NCI-H460 (cell line): ENCODE results near the gene MEX3A. TPM values are rescaled to one million over a fixed set of nuclear protein-coding genes. Genes with fewer than 3 reads are reported as not detected.
"Not testable (repeated sequence)": the region's sequence is repeated elsewhere in the genome, so short reads cannot be mapped to it uniquely, and the experiment has no call there.

ENCODE experiments used
- DNase-seq: peaks from one replicate; pipeline ENCODE4 v3.0.0-alpha.2; 2016; ENCODE audit warnings: low read depth; ENCODE audit errors: extremely low read depth
- total RNA-seq: library from RNA; depleted of rRNA; stranded (reverse); fragments of >200 nt; shearing (Covaris generic); gene quantifications from 2 replicates; pipeline ENCODE4 v1.2.3, GENCODE V29; 2014

Gene MEX3A
- total RNA-seq, 1 experiment from 2014 or later: 2.8 TPM

DNA sequence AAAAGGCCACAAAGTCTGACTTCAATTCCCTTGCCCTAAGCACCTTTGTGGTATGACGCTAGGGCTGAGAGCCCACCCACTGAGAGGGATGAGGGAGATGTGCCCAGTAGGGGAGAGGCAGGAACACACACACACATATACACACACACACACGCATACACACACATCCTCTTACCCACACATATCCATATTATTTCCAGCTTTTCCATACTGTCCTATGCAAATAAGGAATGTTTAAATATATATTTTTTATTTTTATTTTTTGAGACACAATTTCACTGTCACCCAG is 18.3 kb downstream of the MEX3A start:
- DNase-seq: no peak

DNA sequence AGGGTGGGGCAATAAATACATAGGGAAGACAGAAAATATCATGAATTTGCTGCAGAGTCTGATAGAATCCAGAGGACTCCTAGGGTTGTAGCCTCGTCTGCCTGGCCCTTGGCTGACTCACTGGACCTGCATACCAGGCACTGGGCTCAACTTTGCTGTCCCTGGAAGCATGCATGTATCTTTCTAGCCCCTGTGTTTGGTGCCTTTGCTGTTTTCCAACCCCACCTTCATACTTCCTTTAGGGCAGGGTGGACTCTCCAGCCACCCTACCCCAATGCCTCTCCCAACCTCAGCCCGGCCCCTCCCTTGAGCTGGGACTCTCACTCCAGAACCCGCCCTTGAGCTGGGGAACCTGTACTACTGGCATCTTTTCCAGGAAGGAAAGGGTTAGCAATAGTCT is 20.1 kb downstream of the MEX3A start:
- no peak for DNase-seq

DNA sequence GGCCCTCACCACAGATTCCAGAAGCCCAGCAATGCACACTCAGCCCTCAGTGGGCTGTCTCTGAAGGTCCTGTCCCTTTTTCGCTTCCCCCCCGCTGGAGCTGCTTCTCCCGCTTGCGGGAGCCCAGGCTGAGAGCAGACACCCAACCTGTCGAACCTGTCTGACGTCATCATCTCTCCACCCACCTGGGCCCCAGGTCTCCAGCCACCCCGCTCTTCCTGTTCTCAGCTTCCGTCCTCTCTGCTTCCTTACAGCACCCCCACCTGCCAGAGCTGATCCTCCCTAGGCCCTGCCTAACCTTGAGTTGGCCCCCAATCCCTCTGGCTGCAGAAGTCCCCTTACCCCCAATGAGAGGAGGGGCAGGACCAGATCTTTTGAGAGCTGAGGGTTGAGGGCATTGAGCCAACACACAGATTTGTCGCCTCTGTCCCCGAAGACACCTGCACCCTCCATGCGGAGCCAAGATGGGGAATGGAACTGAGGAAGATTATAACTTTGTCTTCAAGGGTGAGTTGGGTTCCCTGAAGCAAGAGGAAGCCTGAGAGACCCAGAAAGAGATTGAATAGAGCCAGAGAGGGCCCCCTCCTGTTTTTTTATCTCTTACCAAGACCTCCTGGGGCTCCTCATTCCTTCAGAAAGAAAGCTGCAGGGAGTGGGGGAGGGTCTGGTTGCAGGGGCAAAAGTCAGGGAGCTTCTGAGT is 21.2 kb downstream of the MEX3A start, which contains the start of gene RAB25:
Gene RAB25, plus strand, starts transcription at position 224 of the 700 bp plus-strand sequence. Its CDS starts 241 bp downstream, at position 465.
- no peak for DNase-seq

DNA sequence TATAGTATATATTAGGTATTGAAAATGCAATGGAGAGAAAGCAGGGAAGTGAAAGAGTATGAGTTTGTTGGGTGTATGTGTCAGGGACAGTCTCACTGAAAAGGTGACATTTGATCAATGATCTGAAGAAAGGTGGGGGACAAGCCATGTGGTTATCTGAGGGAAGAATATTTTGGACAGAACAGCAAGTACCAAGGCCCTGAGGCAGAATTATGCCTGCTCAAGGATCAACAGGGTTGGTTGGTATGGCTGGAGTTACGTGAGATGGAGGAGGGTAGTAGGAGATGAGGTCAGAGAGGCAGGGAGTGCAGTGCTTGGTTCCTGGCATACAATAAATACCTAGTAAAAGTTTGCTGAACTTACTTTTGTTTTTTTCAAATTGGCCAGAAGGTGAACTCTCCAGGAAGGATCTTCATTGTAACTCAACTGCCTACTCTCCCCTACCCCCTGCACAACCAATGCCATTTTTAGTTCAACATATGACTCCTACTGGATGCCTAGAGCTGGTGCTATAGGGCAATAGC is 25.9 kb downstream of the MEX3A start:
- no peak for DNase-seq

DNA sequence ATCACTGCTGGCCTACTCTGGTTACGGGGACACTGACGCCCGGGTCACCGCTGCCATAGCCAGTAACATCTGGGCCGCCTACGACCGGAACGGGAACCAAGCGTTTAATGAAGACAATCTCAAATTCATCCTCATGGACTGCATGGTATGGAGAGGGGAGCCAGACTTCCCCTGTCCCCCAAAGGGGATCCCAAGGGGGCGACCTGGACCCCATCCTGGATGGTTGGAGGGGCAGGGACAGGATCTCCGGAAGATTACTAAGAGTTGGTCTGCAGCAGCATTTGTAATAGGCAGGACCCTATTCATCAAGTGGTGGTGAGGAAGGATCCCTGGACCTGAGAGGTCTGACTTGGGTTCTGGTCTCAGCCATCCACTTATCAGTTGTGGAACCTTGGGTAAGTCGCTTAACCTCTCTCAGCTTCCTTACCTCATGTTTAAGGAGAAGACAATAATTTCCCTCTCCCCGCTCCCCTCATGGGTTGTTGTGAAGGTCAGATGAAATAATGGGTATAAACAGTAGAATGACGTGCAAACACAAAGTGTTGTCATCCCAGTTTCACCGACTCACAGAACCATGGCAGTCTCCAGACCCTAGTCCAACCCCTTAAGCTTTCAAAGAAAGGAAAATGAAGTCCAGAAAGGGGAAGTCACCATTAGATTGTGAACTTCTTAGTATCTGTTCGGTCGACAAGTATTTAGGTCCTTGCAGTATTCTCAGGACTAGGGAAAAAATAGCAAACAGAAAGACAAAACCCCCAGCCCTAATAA is 26.8 kb downstream of the MEX3A start:
- no peak for DNase-seq

DNA sequence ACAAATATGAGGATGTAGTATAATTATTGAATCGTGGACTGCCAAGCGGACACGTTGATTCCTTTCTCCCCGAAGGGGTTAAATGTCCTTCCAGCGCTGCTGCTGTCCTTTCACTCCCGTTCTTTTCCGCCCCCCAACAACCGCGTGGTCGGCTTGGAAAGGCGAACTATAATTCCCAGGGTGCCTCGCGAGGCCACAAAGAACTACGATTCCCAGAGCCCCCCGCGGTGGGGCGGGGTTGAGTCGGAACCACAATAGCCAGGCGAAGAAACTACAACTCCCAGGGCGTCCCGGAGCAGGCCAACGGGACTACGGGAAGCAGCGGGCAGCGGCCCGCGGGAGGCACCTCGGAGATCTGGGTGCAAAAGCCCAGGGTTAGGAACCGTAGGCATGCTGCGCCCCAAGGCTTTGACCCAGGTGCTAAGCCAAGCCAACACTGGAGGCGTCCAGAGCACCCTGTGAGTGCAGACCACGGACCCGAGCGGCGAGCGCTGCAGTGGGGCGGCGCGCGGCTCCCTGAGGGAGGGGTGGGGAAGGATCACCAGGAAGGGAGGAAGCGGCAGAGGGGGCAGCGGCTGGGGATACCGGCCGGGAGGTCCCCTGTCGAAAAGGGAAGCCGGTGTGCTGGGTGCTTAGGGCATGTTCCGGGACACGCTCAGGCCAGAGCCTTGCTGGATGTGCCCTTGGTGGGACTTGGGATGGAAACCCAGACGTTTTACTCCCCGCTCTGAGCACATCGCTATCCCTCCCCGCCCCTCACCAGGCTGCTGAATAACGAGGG is 27.6 kb downstream of the MEX3A start, which contains the start of gene LAMTOR2:
Gene LAMTOR2, plus strand, starts transcription at position 283 of the 781 bp plus-strand sequence. Its CDS starts 108 bp downstream, at position 391.
- DNase-seq: peak; percentile 99

DNA sequence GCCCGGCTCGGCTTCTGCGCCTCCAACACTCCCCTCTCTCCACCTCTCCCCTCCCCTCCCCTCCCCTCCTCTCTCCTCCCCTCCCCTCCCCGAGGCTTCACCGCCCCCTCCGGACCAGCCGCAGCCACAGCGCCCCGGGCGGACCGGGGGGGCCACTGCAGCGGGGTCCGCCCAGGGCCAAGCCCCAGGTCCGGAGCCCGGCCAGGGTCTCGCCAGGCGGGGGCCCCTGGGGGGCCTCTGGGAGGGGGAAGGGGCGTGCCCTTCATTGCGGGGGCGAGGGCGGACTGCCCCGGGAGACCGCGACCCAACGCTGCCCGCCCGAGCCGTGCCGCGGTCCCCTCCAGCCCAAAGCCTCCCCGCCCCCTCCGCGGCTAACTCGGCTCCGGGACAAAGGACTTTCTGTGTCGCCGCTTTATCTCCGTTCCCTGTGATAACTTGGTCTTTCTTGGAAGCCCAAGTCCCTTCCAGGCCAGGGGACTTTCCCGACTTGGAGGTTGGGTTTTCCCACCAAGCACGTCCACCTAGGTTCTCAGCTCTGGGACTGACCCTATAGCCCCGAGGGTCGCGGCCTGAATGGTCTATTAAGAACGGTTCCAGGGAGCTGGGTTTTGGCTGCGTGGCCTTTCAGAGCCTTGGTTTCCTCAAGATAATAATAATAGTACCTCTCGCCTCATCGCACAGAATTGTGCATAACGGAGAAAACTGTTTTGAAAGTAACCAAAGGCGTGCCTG is 28.3 kb downstream of the MEX3A start, which contains the start of gene UBQLN4:
Gene UBQLN4, minus strand, starts transcription at position 31 of the 732 bp plus-strand sequence. CDS start 97 bp downstream, outside the sequence.
- peak; percentile 87 for DNase-seq

DNA sequence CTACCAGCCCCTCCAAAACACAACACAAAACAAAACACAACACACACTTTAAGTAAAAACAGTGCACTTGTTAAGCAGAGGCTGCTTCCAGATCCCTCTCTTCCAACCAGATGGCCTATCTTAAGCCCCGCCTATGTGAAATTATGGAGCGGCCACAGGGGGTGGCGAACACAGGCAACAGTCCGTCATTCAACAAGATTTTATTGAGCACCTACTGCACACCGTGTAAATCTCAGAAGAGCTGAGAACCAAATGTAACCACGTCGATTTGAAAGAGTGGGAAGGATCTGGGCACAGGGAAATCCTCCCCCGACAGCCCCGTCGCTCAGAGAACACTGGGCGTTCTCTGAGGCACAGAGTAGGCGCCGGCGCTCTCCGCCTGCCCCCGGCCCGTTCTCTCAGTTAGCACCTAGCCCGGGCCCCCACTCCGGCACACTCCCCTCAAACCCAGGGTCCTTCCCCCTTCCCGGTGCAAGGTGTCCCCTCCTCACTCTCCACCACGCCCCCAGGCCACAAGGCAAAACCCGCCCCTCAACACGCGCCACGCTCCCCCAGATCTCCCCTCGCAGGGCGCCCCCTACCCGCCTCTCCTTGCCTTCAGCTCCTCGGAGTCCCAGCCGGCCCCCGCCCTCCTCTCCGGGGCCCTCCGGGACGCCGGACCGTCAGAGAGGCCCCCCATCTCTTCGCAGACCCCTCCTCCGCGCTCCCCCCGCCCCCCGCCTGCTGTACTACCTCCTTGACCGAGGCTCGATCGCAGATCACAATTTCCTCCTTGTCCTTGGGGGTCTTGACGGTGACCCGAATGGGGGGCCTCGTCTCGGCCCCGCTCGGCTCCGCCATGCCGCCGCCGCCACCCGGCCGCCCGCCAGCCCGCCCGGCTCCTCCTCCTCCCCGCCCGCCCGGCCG is 29.1 kb downstream of the MEX3A start:
- DNase-seq: peak; percentile 66

DNA sequence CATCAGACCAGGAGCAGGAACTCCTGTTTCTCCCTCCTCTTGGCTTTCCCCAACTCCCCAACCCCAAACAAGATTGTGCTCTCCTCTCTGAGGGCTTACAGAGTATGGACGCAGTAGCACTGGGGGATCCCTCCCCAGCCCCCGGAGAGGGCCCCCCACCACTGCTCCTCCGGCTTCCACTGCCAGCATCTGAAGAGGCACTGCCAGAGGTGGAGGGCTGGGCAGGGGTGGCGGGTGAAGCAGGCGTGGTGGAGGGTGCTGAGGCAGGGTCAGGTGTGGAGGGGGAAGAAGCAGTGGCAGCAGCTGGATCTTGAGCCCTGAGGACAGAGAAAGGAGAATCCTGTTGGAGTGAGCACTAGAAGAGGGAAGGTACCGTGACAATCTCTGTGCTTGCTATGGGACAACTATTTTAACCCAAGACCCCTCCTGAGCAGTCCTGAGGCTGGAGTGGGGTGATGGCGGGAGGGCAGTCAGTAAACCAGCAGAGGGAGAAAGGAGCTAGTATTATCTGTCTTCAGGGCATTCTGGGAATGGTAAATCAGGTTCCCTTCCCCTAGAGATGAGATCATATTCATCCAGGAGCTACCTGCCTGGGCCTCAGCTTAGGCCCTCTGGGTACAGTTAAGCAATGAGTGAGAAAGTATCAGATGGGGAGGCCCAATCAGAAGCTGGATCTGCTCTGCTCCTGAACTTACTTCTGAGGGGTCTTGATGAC is 31.1 kb downstream of the MEX3A start:
- DNase-seq: no peak

DNA sequence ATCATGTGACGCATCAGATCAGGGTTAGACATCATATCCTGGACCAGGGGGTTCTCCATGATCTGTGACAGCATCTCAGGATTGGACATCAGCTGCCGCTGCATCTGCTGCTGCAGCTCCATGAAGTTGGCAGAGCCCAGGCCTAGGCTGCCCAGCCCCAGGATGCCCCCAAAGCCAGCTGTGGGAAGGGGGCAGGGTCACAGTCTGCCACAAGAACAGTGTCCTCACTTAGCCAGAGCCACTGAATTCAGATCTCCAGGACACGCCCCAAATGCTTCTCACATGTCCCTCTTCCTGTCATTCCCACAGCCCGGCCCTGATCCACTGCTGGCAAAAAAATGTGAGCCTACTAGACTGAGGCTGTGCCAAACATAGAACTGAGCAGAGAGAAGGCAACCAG is 31.9 kb downstream of the MEX3A start:
- DNase-seq: no peak

DNA sequence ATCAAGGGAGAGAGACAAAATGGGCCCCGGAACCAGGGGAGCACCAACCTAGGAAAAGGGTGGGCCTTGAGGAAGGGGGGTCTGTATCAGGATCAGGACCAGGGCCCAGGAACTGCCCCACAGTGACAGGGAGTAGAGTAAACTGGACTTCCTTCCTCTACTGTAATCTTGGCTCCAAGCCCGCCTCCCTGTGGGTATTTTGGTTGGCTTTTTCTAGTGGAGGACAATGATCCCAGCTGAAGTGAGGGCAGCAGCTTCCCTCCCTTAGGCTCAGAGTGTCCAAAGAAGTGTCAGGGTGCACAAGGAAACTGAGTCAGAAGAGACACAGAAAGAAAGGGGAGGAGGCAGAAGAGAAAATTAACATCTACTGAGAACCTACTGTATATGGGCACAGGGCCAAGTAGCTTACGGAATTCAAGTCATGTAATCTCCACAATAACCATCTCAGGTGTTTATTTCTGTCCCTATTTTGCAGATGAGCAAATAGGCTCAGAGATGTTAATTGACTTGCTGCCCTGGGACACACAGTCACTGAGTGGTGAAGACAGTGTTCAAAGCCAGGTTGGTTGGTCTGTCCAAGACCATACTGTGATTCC is 33.5 kb downstream of the MEX3A start:
- DNase-seq: no peak

DNA sequence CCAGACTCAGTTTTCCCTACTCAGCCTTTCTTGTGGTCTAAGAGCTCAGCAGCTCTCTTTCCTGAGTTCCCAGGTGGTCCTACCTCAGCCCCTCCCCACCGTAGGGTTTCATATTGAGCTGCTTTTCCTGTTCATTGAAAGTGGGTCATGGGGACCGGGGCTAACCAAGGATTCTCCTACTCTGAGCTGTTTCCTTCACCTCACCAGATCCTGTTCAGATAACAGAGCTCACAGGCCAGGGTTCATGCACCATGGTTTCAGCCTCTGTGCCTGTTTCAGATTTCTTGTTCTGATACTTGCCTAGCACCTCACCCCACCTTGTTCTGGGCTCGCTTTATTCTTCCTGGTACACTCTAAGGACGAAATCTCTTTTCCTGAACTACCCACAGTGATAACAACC is 37.2 kb downstream of the MEX3A start:
- DNase-seq: no peak

DNA sequence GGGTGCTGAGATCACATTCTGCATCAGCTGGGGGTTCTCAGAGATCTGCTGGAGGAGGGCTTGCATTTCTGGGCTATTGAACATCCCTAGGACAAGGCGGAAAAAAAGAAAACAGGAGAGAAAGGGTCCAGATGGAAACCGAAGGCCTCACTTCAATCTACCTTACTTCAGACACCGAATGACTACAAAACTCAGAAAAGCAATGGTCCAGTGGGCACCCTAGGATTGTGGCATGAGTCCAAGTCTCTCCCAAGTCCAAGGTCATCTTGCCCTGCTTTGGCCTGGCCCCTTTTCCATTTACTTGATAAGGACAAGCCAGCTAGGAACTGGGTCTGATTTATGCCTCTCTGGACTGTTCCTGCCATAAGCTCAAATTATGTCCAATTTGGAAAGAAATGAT is 39.4 kb downstream of the MEX3A start:
- DNase-seq: no peak

DNA sequence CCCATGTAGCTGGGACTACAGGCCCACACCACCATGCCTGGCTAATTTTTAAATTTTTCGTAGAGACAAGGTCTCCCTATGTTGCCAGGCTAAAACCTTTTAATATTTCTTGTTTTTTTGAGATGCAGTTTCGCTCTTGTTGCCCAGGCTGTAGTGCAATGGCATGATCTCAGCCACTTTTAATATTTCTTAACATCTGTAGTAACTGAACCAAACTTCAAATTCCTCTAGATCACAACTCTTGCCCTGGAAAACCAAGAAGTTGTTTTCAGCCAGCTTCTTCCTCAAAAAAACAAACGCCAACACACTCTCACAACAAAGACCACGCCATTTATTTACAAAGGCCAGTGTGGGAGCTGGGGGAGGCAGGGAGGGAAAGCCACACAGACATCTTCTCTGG is 47.3 kb downstream of the MEX3A start:
- DNase-seq: not testable (repeated sequence)

DNA sequence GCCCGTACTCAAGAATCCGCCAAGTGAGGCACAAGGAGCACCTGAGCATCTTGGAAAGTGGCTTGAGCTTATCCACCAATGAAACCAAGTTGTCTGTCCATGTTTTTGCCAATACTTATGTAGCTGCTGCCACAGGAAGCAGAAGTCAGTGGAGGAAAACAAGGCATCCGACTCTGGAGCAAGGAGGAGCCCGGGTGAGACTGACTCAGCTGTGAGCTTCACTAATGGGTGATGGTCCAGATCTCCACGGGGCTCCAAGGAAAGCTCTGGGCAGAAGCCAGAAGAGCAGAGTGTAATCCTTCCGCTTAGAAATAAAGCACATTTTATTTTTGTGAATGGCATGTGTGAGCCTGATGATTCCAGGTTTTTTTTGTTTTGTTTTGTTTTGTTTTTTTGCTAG is 49.3 kb downstream of the MEX3A start:
- DNase-seq: no peak

DNA sequence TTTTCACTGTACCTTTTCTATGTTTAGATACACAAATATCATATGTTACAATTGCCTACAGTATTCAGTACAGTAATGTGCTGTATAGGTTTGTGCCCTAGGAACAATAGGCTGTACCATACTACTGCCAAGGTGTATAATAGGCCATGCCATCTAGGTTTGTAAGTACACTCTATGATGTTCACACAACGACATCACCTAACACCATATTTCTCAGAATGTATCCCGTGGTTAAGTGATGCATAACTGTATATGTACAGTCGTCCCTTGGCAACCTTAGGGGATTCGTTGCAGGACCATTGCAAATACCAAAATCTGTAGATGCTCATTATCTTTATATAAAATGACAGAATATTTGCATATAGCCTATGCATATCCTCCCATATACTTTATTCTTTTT is 55.7 kb downstream of the MEX3A start:
- DNase-seq: no peak

DNA sequence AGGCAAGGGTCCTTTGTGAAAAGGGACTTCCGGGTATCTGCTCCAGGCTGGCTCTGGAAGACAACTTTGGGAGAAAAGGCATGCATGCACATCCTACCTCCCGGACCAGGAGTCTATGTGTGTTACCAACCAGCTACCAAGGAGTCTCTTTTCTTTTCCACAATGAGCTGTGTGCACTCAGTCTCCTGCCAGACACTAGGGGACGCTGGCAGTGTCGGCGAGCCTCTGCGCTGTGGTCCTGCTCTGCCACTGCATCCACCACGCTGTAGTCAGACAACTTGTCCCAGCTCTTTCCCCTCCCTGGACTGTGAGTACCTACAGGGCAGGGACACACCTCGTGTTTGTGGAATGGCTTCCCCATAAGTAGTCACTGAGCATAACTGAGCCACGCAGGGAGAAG is 56.4 kb downstream of the MEX3A start:
- peak; percentile 50 for DNase-seq

DNA sequence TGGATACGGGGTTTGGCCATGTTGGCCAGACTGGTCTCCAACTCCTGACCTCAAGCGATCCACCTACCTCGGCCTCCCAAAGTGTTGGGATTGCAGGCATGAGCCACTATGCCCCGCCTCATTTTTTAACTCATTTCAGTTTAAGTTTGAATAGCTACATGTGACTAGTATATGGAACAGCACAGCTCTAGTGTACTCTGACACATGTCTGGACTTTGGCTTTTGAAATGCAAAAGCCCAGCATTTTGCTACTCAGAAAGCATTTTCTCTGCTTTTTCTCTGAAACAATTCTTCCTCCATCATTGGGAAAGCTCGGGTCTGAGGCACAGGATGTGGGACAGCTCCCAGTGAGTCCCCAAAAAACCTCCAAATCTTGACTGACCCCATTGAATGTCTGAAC is 57.5 kb downstream of the MEX3A start:
- DNase-seq: no peak
